Skeletal muscle cell (primary cell): ENCODE results near the gene NAV1.
"Not testable (repeated sequence)": the region's sequence is repeated elsewhere in the genome, so short reads cannot be mapped to it uniquely, and the experiment has no call there.

Experiments
- DNase-seq: peaks from one replicate; pipeline ENCODE4 v3.0.0-alpha.2; 2010; ENCODE audit warnings: low read depth
- H3K4me3 ChIP-seq: 2 replicates; pipeline ENCODE4 v1.5.1; 2011; ENCODE audit warnings: low read depth, mild to moderate bottlenecking, control low read depth, low read length, moderate library complexity

The NAV1 gene

GRCh38 chr1:201573923-201574322, 35.0 kb downstream of the NAV1 start:
- DNase-seq = no peak
- H3K4me3 ChIP-seq = no peak overlapping the region

- H3K4me3 ChIP-seq = no peak overlapping the region
- no peak for DNase-seq
Observed at GRCh38 chr1:201575912-201576311, 37.0 kb downstream of the NAV1 start.

DNA sequence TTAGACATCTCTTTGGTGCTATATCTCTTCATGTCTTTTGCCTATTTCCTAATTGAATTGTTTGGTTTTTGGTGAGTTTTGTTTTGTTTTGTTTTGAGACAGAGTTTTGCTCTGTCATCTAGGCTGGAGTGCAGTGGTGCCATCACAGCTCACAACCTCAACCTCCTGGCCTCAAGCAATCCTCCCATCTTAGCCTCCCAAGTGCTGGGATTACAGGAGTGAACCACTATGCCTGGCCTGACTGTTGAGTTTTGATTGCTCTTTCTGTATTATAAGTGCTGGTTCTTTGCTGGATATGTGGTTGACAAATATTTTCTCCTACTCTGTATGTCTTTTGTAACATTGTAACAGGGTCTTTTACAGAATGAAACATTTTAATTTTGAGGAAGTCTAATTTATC, 38.0 kb downstream of the NAV1 start:
- no peak for DNase-seq
- no peak overlapping the region for H3K4me3 ChIP-seq

DNA sequence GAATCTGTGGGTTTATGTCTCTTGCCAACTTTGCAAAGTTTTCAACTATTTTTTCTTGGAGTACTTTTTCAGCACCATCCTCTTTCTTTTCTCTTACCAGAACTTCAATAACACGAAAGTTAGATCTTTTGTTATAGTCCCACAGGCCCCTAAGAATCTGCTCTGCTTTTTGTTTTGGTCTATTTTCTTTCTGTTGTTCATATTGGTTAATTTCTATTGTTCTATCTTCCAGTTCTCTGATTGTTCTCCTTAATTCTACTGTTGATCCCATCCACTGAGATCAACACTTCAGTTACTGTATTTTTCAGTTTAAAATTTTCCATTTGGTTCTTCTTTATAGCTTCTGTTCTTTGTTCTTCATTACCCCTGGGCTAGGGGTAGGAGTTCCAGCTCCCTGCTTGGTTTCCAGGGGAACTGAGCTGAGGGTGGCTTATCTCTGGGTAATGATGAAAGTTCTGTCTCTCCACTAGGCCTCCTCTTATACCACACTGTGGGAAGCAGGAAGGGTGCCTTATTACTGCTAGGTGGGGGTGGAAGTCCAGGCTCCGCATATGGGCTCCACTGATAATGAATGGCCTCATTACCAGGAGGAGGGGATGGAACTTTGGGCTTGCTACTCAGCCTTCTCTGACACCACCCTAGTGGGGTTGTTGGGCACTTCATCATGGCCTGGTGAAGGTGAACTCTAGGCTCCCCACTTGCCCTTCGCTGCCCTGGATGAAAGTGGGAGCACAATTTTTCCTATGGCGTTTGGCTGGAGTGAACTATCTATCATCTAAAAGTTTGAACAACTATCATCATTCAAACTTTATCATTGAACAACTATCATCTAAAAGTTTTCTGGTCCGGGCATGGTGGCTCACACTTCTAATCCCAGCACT, 39.3 kb downstream of the NAV1 start:
- no peak overlapping the region for H3K4me3 ChIP-seq
- DNase-seq = no peak

GRCh38 chr1:201581371-201581770, 42.4 kb downstream of the NAV1 start:
- DNase-seq, H3K4me3 ChIP-seq: not testable (repeated sequence)

DNA sequence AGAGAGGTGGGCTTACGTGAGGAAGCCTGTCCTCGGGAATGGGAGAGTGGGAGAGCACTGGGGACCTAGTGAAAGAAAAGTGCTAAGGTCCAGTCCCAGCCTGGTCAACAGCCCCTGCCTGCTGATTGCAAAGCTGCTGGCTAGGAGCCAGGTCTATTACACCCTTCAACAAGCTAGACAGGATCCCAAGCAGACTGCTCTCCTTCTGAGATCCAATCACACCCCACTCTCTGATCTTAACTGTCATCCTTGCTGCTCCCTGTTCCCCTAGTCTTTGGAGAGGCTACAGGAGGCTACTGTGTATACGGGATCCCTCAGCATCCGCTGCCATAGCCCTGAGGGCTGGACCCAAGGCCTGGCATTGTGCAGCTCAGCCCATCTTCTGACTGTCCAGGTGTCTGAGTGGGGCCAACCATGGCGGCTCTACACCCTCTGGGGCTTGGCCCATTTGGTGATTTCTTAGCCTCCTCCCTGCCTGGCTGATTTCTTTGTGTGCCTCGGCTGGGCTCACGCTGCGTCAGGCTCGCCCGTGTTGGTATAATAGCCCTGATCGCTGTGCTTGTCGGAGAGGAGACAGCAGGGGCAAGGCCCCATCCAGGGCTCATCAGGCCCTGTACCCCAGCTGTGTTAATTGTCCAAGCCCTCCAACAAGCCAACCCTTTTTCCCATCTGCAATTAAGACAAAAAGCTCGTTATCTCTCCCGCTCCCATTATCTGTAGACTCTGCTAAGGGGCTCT, 43.9 kb downstream of the NAV1 start:
- no peak overlapping the region for H3K4me3 ChIP-seq
- DNase-seq = peak; percentile 55

DNA sequence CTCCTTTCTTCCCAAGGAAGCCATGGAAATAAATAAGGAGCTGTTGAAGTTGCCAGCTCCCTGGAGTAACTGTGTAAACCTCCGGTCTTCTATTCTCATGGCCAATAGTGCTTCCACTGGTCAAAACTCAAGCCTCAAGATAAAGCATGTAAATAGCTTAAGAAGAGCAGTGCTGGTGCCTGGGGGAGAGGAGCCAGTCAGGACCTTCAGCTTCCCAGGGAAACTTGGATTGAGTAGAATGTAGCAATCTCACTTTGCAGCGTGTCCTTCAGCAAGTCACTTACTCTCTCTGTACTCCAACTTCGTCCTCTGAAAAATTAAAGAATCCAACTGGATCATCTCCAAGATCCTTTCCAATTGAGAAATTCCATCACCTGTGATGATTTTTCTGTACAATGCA, 44.7 kb downstream of the NAV1 start:
- no peak for DNase-seq
- H3K4me3 ChIP-seq = no peak overlapping the region

- H3K4me3 ChIP-seq = no peak overlapping the region
- DNase-seq = peak; percentile 62
Observed at GRCh38 chr1:201584471-201585092, 45.7 kb downstream of the NAV1 start.

DNA sequence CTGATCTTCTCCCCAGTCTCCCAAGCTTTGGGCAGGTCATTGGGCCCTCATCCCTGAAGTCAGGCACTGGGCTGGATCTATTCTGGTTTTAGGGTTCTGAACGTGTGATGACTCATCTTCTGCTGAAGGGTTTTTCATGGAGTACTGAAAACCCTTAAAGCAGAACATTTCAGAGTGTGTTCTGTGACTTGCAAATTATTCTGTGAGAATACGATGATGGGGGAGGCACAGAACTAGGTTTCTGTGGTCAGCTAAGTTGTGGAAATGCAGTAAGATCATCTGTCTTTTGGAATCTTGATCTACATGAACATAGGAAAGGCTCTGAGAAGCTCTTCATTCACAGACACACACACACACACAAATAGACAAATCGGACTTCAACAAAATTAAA, 46.2 kb downstream of the NAV1 start:
- H3K4me3 ChIP-seq = no peak overlapping the region
- peak; percentile 47 for DNase-seq

DNA sequence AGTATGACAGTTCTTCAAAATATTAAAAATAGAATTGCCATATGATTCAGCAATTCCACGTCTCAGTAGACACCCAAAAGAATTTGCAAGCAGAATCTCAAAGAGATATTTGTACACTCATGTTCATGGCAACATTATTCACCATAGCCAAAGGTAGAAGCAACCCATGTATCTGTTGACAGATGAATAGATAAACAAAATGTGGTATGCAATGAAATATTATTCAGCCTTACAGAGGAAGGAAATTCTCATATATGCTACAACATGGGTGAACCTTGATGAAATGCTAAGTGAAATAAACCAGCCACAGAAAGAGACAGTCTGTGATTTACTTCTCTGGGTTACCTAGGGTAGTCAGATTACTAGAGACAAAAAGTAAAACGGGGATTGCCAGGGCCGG, 47.0 kb downstream of the NAV1 start:
- no peak overlapping the region for H3K4me3 ChIP-seq
- no peak for DNase-seq

DNA sequence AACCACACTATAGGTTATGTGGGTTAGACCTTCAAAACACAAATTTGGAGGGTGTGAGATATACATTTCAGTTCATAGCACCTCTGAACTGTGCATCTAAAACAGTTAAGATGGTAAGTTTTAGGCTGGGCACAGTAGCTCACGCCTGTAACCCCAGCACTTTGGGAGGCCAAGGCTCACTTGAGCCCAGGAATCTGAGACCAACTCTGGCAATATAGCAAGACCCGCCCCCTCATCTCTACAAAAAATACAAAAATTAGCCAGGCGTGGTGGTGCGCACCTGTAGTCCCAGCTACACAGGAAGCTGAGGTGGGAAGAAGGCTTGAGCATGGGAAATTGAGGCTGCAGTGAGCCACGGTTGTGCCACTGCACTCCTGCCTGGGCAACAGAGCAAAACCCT, 47.9 kb downstream of the NAV1 start:
- no peak for DNase-seq
- no peak overlapping the region for H3K4me3 ChIP-seq

GRCh38 chr1:201587729-201588128, 48.8 kb downstream of the NAV1 start:
- no peak for DNase-seq

More at GRCh38 chr1:201587729-201588128, 48.8 kb downstream of the NAV1 start:
- no peak overlapping the region for H3K4me3 ChIP-seq
